ENCODE measurements around the gene MVP.

The MVP gene

GRCh38 chr16:29804455-29805231 is 15.6 kb upstream of the MVP start:
- no peak for DNase-seq (ENCODE audit: insufficient read length, low spot score)
- TF ChIP-seq POLR2AphosphoS5 (IDR thresholded peaks at IDR 0.05; ENCODE audit: low read depth, low read length) (0 out of 2 replicates have a peak, but pooled peaks have one; percentile 16), POU2F2 (IDR thresholded peaks at IDR 0.05; ENCODE audit: low read depth, low read length) (no peak)
- peak; percentile 26 for FAIRE-seq

- TF ChIP-seq PAX5 (IDR thresholded peaks at IDR 0.05; ENCODE audit: insufficient read depth, low read length, severe bottlenecking) (no peak), SPI1 (IDR thresholded peaks at IDR 0.05; ENCODE audit: low read depth, low read length) (peak; percentile 67), POLR2AphosphoS5 (IDR thresholded peaks at IDR 0.05; ENCODE audit: low read depth, low read length) (peak; percentile 89), POU2F2 (IDR thresholded peaks at IDR 0.05; ENCODE audit: low read depth, low read length) (peak; percentile 57; the same call in 1 of the 2 replicates), TAF1 (IDR thresholded peaks at IDR 0.05; ENCODE audit: low read depth, low read length) (peak; percentile 82), POLR2A (IDR thresholded peaks at IDR 0.05; ENCODE audit: low read depth, low read length) (peak; percentile 76)
- peak; percentile 89 for DNase-seq (ENCODE audit: insufficient read length, low spot score)
- FAIRE-seq: peak; percentile 99
Observed at GRCh38 chr16:29805232-29806098, 14.8 kb upstream of the MVP start.

GRCh38 chr16:29806099-29806579 is 14.1 kb upstream of the MVP start, which contains the start of gene MAZ:
TSS of gene MAZ (plus strand) at chr16:29806529. CDS start at chr16:29806702, 173 bp downstream.
- DNase-seq (ENCODE audit: insufficient read length, low spot score) (no peak), FAIRE-seq (no peak)
- TF ChIP-seq SPI1 (IDR thresholded peaks at IDR 0.05; ENCODE audit: low read depth, low read length) (no peak), TAF1 (IDR thresholded peaks at IDR 0.05; ENCODE audit: low read depth, low read length) (no peak), POLR2AphosphoS5 (IDR thresholded peaks at IDR 0.05; ENCODE audit: low read depth, low read length) (no peak), POU2F2 (IDR thresholded peaks at IDR 0.05; ENCODE audit: low read depth, low read length) (no peak), PAX5 (IDR thresholded peaks at IDR 0.05; ENCODE audit: insufficient read depth, low read length, severe bottlenecking) (no peak), POLR2A (IDR thresholded peaks at IDR 0.05; ENCODE audit: low read depth, low read length) (no peak)

- FAIRE-seq (peak; percentile 48), DNase-seq (ENCODE audit: insufficient read length, low spot score) (no peak)
- TF ChIP-seq POU2F2 (IDR thresholded peaks at IDR 0.05; ENCODE audit: low read depth, low read length): no peak
- peak; percentile 26; the same call in 1 of the 2 replicates for TF ChIP-seq POLR2A (IDR thresholded peaks at IDR 0.05; ENCODE audit: low read depth, low read length)
- TF ChIP-seq POLR2AphosphoS5 (IDR thresholded peaks at IDR 0.05; ENCODE audit: low read depth, low read length): peak; percentile 50; the same call in 1 of the 2 replicates
- no peak for TF ChIP-seq TAF1 (IDR thresholded peaks at IDR 0.05; ENCODE audit: low read depth, low read length)
- no peak for TF ChIP-seq SPI1 (IDR thresholded peaks at IDR 0.05; ENCODE audit: low read depth, low read length)
- no peak for TF ChIP-seq PAX5 (IDR thresholded peaks at IDR 0.05; ENCODE audit: insufficient read depth, low read length, severe bottlenecking)
Observed at GRCh38 chr16:29806641-29807425, 13.4 kb upstream of the MVP start.

- peak; percentile 98 for FAIRE-seq
- no peak; the same call in 1 of the 2 replicates for TF ChIP-seq POU2F2 (IDR thresholded peaks at IDR 0.05; ENCODE audit: low read depth, low read length)
- no peak for TF ChIP-seq PAX5 (IDR thresholded peaks at IDR 0.05; ENCODE audit: insufficient read depth, low read length, severe bottlenecking)
- TF ChIP-seq POLR2AphosphoS5 (IDR thresholded peaks at IDR 0.05; ENCODE audit: low read depth, low read length): peak; percentile 76
- TF ChIP-seq POLR2A (IDR thresholded peaks at IDR 0.05; ENCODE audit: low read depth, low read length): peak; percentile 71
- TF ChIP-seq TAF1 (IDR thresholded peaks at IDR 0.05; ENCODE audit: low read depth, low read length): peak; percentile 37; the same call in 1 of the 2 replicates
- no peak for TF ChIP-seq SPI1 (IDR thresholded peaks at IDR 0.05; ENCODE audit: low read depth, low read length)
- peak; percentile 69 for DNase-seq (ENCODE audit: insufficient read length, low spot score)
Observed at GRCh38 chr16:29807426-29808218, 12.6 kb upstream of the MVP start.

- TF ChIP-seq POU2F2 (IDR thresholded peaks at IDR 0.05; ENCODE audit: low read depth, low read length) (no peak), POLR2A (IDR thresholded peaks at IDR 0.05; ENCODE audit: low read depth, low read length) (0 out of 2 replicates have a peak, but pooled peaks have one; percentile 18)
- DNase-seq (ENCODE audit: insufficient read length, low spot score) (no peak), FAIRE-seq (peak; percentile 20)
Observed at GRCh38 chr16:29808219-29808900, 11.9 kb upstream of the MVP start.

GRCh38 chr16:29809031-29809747 is 11.1 kb upstream of the MVP start:
- TF ChIP-seq PAX5 (IDR thresholded peaks at IDR 0.05; ENCODE audit: insufficient read depth, low read length, severe bottlenecking): no peak
- no peak for TF ChIP-seq TAF1 (IDR thresholded peaks at IDR 0.05; ENCODE audit: low read depth, low read length)
- TF ChIP-seq POU2F2 (IDR thresholded peaks at IDR 0.05; ENCODE audit: low read depth, low read length): no peak
- 0 out of 2 replicates have a peak, but pooled peaks have one; percentile 18 for TF ChIP-seq POLR2A (IDR thresholded peaks at IDR 0.05; ENCODE audit: low read depth, low read length)
- FAIRE-seq (no peak), DNase-seq (ENCODE audit: insufficient read length, low spot score) (no peak)

All from GM12891 (cell line).